Measurements from ENCODE around the gene CDHR1.

Gene CDHR1

DNA sequence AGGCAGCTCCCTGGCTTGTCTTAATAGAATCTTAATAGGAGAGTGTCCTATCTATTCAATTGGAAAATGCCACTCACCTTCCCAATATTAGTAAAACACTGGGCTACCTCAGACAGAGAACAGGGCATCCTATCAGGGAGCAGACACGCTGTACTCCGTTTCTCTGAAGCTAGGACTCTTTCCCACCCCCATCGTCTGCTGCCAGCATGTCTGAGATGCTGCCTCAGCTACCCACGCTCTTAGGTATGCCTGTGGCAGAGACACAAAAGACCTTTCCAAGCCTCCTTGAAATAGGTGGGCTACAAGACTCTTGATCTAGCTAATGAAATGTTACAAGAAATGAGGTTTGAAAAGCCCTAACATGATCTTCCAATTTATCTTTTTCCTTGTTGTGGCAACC, 33.5 kb downstream of the CDHR1 start:
- no peak for TF ChIP-seq CTCF (IDR thresholded peaks at IDR 0.05)

- TF ChIP-seq CTCF (IDR thresholded peaks at IDR 0.05): no peak
These were observed 36.0 kb downstream of the CDHR1 start for GRCh38 chr10:84230359-84230758.

GRCh38 chr10:84232376-84232775, 38.0 kb downstream of the CDHR1 start:
- no peak for TF ChIP-seq CTCF (IDR thresholded peaks at IDR 0.05)

GRCh38 chr10:84233940-84234339, 39.6 kb downstream of the CDHR1 start:
- no peak for TF ChIP-seq CTCF (IDR thresholded peaks at IDR 0.05)

- no peak for TF ChIP-seq CTCF (IDR thresholded peaks at IDR 0.05)
These were observed 40.1 kb downstream of the CDHR1 start for GRCh38 chr10:84234479-84234878.

DNA sequence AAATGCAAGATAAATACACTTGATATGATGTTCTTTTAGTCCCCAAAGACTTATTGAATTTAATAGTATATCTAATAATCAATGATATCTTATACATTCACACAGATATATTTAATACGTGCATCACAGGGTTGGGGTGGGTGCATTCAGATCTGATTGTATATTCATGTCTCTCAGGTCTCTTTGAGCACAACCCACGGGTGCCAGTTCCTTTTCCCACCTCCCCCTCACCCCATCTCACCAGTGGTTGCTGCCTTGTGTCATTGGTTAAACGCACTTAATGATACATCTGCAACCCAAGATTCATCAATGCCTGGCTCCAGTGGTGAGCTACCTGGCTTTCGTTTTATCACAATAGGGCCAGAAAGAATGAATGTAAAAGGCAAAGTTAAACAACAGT, 40.8 kb downstream of the CDHR1 start:
- no peak for TF ChIP-seq CTCF (IDR thresholded peaks at IDR 0.05)

GRCh38 chr10:84236807-84237198, 42.5 kb downstream of the CDHR1 start:
- no peak for TF ChIP-seq CTCF (IDR thresholded peaks at IDR 0.05)
